Smooth muscle cell (in vitro differentiated cells): Measurements from ENCODE around the gene MPP7. TPM values are rescaled to one million over a fixed set of nuclear protein-coding genes. Genes with fewer than 3 reads are reported as not detected.
"Not testable (repeated sequence)": the region's sequence is repeated elsewhere in the genome, so short reads cannot be mapped to it uniquely, and the experiment has no call there.

ENCODE experiments used
- DNase-seq: peaks from one replicate; lab custom pipeline; 2025; ENCODE audit not compliant: unreplicated experiment; lab: John Stamatoyannopoulos, UW
- H2AFZ ChIP-seq: fragments of 200-600 bp; sonication (generic); 2 replicates; pipeline ENCODE4 v1.6.0; 2016; ENCODE audit warnings: antibody characterized with exemption, low read depth, mild to moderate bottlenecking
- H3F3A ChIP-seq: fragments of 200-600 bp; sonication (generic); 2 replicates; pipeline ENCODE4 v1.6.0; 2017; ENCODE audit warnings: antibody characterized with exemption, low read depth
- H3K27ac ChIP-seq: fragments of 200-600 bp; sonication (generic); 2 replicates; pipeline ENCODE4 v1.5.1; 2016; ENCODE audit warnings: low read depth, mild to moderate bottlenecking
- H3K27me3 ChIP-seq: fragments of 200-600 bp; sonication (generic); 2 replicates; pipeline ENCODE4 v1.6.1; 2016; ENCODE audit warnings: low read depth, mild to moderate bottlenecking
- H3K36me3 ChIP-seq: fragments of 200-600 bp; sonication (generic); 2 replicates; pipeline ENCODE4 v1.5.1; 2016; ENCODE audit warnings: low read depth
- H3K4me1 ChIP-seq: fragments of 200-600 bp; sonication (generic); 2 replicates; pipeline ENCODE4 v1.5.1; 2016; ENCODE audit warnings: low read depth
- H3K4me2 ChIP-seq: fragments of 200-600 bp; sonication (generic); 2 replicates; pipeline ENCODE4 v1.6.0; 2016; ENCODE audit warnings: mild to moderate bottlenecking
- H3K4me3 ChIP-seq: fragments of 200-600 bp; sonication (generic); 2 replicates; pipeline ENCODE4 v1.5.1; 2016; ENCODE audit warnings: mild to moderate bottlenecking
- H3K79me2 ChIP-seq: fragments of 200-600 bp; sonication (generic); 2 replicates; pipeline ENCODE4 v1.6.0; 2016; ENCODE audit warnings: low read depth, mild to moderate bottlenecking
- H3K9ac ChIP-seq: fragments of 200-600 bp; sonication (generic); 2 replicates; pipeline ENCODE4 v1.6.0; 2016; ENCODE audit warnings: low read depth
- H3K9me3 ChIP-seq: fragments of 200-600 bp; sonication (generic); replicated peaks from 2 replicates; pipeline ENCODE4 v1.5.1; 2016; ENCODE audit warnings: low read depth
- H4K20me1 ChIP-seq: fragments of 200-600 bp; sonication (generic); 2 replicates; pipeline ENCODE4 v1.6.0; 2016; ENCODE audit warnings: low read depth
- WGBS: methylation state at CpG from one replicate; pipeline ENCODE4 v1.1.7; 2016; ENCODE audit warnings: low lambda C conversion rate; 5-methylcytosine and 5-hydroxymethylcytosine counted together
- polyA plus RNA-seq: library from polyadenylated mRNA; unstranded; fragments of >200 nt; fragmentation: Nextera tagmentation; extraction: Ambion mirVana; gene quantifications from 2 replicates; pipeline ENCODE4 v1.2.1, GENCODE V29; 2016
- total RNA-seq: library from RNA; depleted of rRNA; stranded (reverse); fragments of >200 nt; gene quantifications from 2 replicates; pipeline ENCODE4 v1.2.3, GENCODE V29; 2014
- TF ChIP-seq, protein P1 (sequence below): fragments of 200-600 bp; sonication (generic); IDR thresholded peaks from 2 replicates; pipeline ENCODE4 v1.5.1; 2017; ENCODE audit warnings: borderline replicate concordance, mild to moderate bottlenecking, antibody characterized with exemption; ENCODE audit not compliant: insufficient read depth, poor library complexity, severe bottlenecking

MPP7 gene
- total and polyA plus RNA-seq, 2 experiments from 2014 or later = 0.80 to 3.4 TPM

DNA sequence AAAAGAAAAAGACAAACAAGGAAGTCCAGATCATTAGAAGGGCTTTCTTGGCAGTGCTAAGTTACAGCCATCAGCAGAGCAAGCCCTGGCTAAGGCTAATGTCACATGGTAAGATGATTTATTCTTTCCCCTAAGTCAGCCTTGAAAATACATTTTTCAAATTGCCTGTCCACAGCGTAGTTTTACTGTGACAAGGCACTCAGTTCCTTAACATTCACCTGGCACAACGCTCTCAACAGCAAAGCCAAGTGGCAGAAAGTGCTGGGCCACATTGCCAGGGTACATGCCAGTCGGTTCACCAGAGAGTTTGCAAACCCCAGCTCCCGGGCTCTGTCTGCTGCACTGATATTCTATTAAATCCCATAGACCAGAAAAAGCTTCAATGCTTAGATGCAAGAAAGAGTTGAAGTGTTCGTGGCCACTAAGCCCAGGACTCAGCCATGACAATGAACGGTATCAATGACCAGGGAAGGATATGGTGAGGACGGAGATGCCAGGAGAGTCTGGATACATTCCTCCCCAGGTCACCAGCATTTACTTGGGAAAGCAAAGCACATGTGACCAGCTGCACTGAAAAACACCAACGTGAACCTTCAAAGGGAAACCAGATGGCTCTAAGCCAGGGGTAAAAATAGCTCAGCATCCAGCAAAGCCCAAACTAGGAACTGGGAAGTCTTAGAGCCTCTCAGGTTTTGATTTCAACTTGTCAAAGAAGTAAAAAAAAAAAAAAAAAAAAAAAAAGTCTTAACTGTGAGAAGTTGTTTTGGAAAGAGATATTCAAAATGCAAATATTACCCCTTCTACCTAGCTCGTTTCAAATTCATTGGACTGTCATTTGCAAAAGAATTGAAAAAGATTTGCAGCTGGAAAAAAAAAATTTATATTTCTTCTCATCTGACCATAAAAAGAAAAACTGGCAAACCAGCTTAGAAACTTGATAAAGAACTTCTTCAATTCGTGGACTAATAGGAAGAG lies 23.9 kb upstream of the MPP7 start:
- no peaks in the 10 kb centered on the region for H3F3A ChIP-seq
- H4K20me1 ChIP-seq = no peaks in the 10 kb centered on the region
- no peaks in the 10 kb centered on the region for H3K27me3 ChIP-seq
- no peaks in the 10 kb centered on the region for H3K9me3 ChIP-seq
- H3K27ac ChIP-seq = peak overlapping the region; percentile 58
- DNase-seq = no peak
- H2AFZ ChIP-seq = no peak overlapping the region
- TF ChIP-seq, protein P1, sequence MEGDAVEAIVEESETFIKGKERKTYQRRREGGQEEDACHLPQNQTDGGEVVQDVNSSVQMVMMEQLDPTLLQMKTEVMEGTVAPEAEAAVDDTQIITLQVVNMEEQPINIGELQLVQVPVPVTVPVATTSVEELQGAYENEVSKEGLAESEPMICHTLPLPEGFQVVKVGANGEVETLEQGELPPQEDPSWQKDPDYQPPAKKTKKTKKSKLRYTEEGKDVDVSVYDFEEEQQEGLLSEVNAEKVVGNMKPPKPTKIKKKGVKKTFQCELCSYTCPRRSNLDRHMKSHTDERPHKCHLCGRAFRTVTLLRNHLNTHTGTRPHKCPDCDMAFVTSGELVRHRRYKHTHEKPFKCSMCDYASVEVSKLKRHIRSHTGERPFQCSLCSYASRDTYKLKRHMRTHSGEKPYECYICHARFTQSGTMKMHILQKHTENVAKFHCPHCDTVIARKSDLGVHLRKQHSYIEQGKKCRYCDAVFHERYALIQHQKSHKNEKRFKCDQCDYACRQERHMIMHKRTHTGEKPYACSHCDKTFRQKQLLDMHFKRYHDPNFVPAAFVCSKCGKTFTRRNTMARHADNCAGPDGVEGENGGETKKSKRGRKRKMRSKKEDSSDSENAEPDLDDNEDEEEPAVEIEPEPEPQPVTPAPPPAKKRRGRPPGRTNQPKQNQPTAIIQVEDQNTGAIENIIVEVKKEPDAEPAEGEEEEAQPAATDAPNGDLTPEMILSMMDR = no peak
- peak overlapping the region; percentile 63 for H3K4me2 ChIP-seq
- no peaks in the 10 kb centered on the region for H3K36me3 ChIP-seq
- WGBS = 66% methylated on average over 10 of the region's 10 CpGs
- H3K4me3 ChIP-seq = no peak overlapping the region
- H3K79me2 ChIP-seq = no peaks in the 10 kb centered on the region
- H3K9ac ChIP-seq = no peak overlapping the region
- peaks cover 12% of the 10 kb centered on the region for H3K4me1 ChIP-seq

DNA sequence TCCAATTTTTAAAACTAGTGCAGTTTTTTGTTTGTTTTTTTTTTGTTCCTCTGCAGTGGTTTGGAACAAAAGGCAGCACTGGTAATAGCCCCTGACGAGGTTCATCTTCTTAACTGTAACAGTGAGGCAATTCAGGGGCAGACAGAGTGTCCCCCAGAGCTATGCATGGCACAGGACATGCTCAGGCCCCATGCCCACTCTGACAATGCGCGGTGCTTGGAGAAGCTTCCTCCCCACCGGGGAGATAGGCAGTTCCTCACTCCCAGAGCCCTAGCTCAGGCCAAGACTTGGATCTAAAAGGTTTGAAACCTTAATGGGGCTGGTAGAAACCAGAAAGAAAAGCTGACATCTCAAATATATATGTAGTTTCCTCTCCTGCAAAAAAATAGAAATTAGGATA lies 17.9 kb upstream of the MPP7 start:
- Histone ChIP-seq H3K4me2 (no peak overlapping the region), H3F3A (no peaks in the 10 kb centered on the region), H3K36me3 (no peaks in the 10 kb centered on the region), H3K9me3 (no peaks in the 10 kb centered on the region), H3K27me3 (peaks cover 7% of the 10 kb centered on the region), H3K27ac (no peak overlapping the region), H3K4me3 (no peak overlapping the region), H3K79me2 (no peaks in the 10 kb centered on the region), H4K20me1 (no peaks in the 10 kb centered on the region), H3K9ac (no peak overlapping the region), H2AFZ (no peak overlapping the region), H3K4me1 (no peaks in the 10 kb centered on the region)
- DNase-seq = no peak
- 75% methylated on average over 4 of the region's 4 CpGs for WGBS
- TF ChIP-seq, protein P1 = no peak

DNA sequence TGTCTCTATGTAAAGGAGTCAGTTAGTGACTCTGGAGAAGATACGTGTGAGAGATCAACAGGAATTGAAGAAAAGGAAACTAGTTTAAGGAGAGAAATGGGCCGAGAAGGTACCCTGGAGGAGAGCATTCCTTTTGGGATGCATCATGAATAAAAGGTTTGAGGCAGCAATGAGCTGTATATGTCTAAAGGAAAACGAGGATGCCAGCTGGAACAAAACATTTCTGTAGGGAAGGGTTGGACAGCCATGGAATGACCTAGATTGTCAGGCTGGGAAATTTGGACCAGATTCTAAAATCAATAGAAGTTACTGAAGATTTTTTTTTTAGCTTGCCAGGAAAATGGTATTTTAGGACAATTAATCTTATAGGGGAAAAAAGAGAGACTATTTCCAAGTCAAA lies 17.2 kb upstream of the MPP7 start:
- no peak overlapping the region for H3K9ac ChIP-seq
- TF ChIP-seq, protein P1 = no peak
- H2AFZ ChIP-seq = no peak overlapping the region
- no peak overlapping the region for H3K4me3 ChIP-seq
- H3K9me3 ChIP-seq = no peaks in the 10 kb centered on the region
- H4K20me1 ChIP-seq = no peaks in the 10 kb centered on the region
- DNase-seq = no peak
- no peak overlapping the region for H3K4me2 ChIP-seq
- H3K27me3 ChIP-seq = peaks cover 14% of the 10 kb centered on the region
- no peaks in the 10 kb centered on the region for H3K36me3 ChIP-seq
- no peak overlapping the region for H3K27ac ChIP-seq
- whole genome bisulfite sequencing = 85% methylated on average over 3 of the region's 3 CpGs
- H3K4me1 ChIP-seq = no peaks in the 10 kb centered on the region
- no peaks in the 10 kb centered on the region for H3F3A ChIP-seq
- H3K79me2 ChIP-seq = no peaks in the 10 kb centered on the region

DNA sequence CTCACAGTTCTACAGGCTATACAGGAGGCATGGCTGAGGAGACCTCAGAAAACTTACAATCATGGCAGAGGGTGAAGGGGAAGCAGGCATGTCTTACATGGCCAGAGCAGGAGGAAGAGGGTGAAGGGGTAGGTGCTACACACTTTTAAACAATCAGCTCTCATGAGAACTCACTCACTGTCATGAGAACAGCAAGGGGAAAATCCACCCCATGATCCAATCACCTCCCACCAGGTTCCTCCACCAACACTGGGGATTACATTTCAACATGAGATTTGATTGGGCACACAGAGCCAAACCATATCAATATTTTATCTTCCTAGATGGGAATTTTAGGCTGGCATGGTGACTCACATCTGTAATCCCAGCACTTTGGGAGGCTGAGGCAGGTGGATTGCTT lies 16.2 kb upstream of the MPP7 start:
- peaks cover 14% of the 10 kb centered on the region for H3K27me3 ChIP-seq
- H3F3A ChIP-seq, H3K4me2 ChIP-seq, H3K4me1 ChIP-seq, H3K36me3 ChIP-seq, H4K20me1 ChIP-seq, H3K9me3 ChIP-seq, H3K4me3 ChIP-seq, H3K79me2 ChIP-seq, DNase-seq, H3K9ac ChIP-seq, H2AFZ ChIP-seq, H3K27ac ChIP-seq: not testable (repeated sequence)
